Activated T-cell treated with anti-CD3 and anti-CD28 coated beads, Interleukin-2, amount 50 U/mL, for 4 hours (primary cell): ENCODE results near the gene NPFF. TPM values are rescaled to one million over a fixed set of nuclear protein-coding genes. Genes with fewer than 3 reads are reported as not detected.
A peak's percentile ranks its signal among the peaks of the same experiment; 100 is the strongest.

Experiments
- ATAC-seq, 2 donors: fragments of 200-7000 bp; cut with Tn5 transposase; one replicate each; pipeline ENCODE4 v1.10.0; 2021
- DNase-seq: peaks from one replicate; pipeline ENCODE4 v3.0.0-alpha.2; 2020
- H3K27me3 Mint-ChIP-seq: one replicate; pipeline ENCODE4 v1.8.0; 2021; ENCODE audit warnings: low read depth, mixed read lengths
- H3K36me3 Mint-ChIP-seq: one replicate; pipeline ENCODE4 v1.8.0; 2022; ENCODE audit warnings: mixed read lengths; ENCODE audit not compliant: insufficient read depth
- H3K4me1 Mint-ChIP-seq: one replicate; pipeline ENCODE4 v1.8.0; 2021; ENCODE audit warnings: low read depth, mixed read lengths
- H3K4me3 Mint-ChIP-seq: one replicate; pipeline ENCODE4 v1.8.0; 2021; ENCODE audit warnings: mild to moderate bottlenecking, moderate library complexity, mixed read lengths
- H3K9me3 Mint-ChIP-seq: one replicate; pipeline ENCODE4 v1.8.0; 2021; ENCODE audit warnings: mixed read lengths
- total RNA-seq, 3 donors: library from RNA; stranded (reverse); gene quantifications; one replicate each; pipeline ENCODE4 v1.2.1, GENCODE V29; 2021

Gene NPFF
- total RNA-seq, 3 donors from 2014 or later, result not detected

- ATAC-seq (no peak), DNase-seq (no peak)
- H3K9me3 Mint-ChIP-seq, result no peaks in the 10 kb centered on the region
- H3K4me1 Mint-ChIP-seq, result peaks cover 35% of the 10 kb centered on the region
- no peaks in the 10 kb centered on the region for H3K27me3 Mint-ChIP-seq
- peak overlapping the region; percentile 88 for H3K4me3 Mint-ChIP-seq
- H3K36me3 Mint-ChIP-seq, result no peaks in the 10 kb centered on the region
Measured at GRCh38 chr12:53493610-53494391, 13.5 kb downstream of the NPFF start.

- ATAC-seq (peak; percentile 96), DNase-seq (peak; percentile 80)
- Mint-ChIP-seq H3K9me3 (no peaks in the 10 kb centered on the region), H3K4me3 (peak overlapping the region; percentile 88), H3K27me3 (no peaks in the 10 kb centered on the region), H3K36me3 (no peaks in the 10 kb centered on the region), H3K4me1 (peaks cover 29% of the 10 kb centered on the region)
Measured at GRCh38 chr12:53492830-53493609, 14.3 kb downstream of the NPFF start.

- H3K36me3 Mint-ChIP-seq, result peaks cover 3% of the 10 kb centered on the region
- no peak for ATAC-seq
- peaks cover 25% of the 10 kb centered on the region for H3K4me1 Mint-ChIP-seq
- H3K27me3 Mint-ChIP-seq, result no peaks in the 10 kb centered on the region
- H3K9me3 Mint-ChIP-seq, result no peaks in the 10 kb centered on the region
- no peak for DNase-seq
- peak overlapping the region; percentile 88 for H3K4me3 Mint-ChIP-seq
Measured at GRCh38 chr12:53492188-53492587, 15.1 kb downstream of the NPFF start.

- Mint-ChIP-seq H3K4me1 (peaks cover 19% of the 10 kb centered on the region), H3K36me3 (peaks cover 10% of the 10 kb centered on the region), H3K27me3 (no peaks in the 10 kb centered on the region), H3K9me3 (no peaks in the 10 kb centered on the region), H3K4me3 (no peak overlapping the region)
- DNase-seq (no peak), ATAC-seq (no peak)
Measured at GRCh38 chr12:53489242-53489864, 17.9 kb downstream of the NPFF start.

- no peak for ATAC-seq
Measured at GRCh38 chr12:53486736-53487487, 20.4 kb downstream of the NPFF start.

GRCh38 chr12:53485955-53486735 is 21.1 kb downstream of the NPFF start:
- DNase-seq, result no peak
- no peaks in the 10 kb centered on the region for H3K27me3 Mint-ChIP-seq

More at GRCh38 chr12:53486736-53487487, 20.4 kb downstream of the NPFF start:
- H3K4me1 Mint-ChIP-seq, result no peaks in the 10 kb centered on the region
- H3K9me3 Mint-ChIP-seq, result no peaks in the 10 kb centered on the region
- H3K4me3 Mint-ChIP-seq, result no peak overlapping the region
- DNase-seq, result no peak
- H3K36me3 Mint-ChIP-seq, result peaks cover 22% of the 10 kb centered on the region
- H3K27me3 Mint-ChIP-seq, result no peaks in the 10 kb centered on the region

GRCh38 chr12:53484686-53485575 is 22.4 kb downstream of the NPFF start:
- no peaks in the 10 kb centered on the region for H3K4me1 Mint-ChIP-seq
- H3K4me3 Mint-ChIP-seq, result no peak overlapping the region
- no peak for DNase-seq
- H3K27me3 Mint-ChIP-seq, result no peaks in the 10 kb centered on the region
- no peak for ATAC-seq
- peaks cover 28% of the 10 kb centered on the region for H3K36me3 Mint-ChIP-seq
- no peaks in the 10 kb centered on the region for H3K9me3 Mint-ChIP-seq

More at GRCh38 chr12:53485955-53486735, 21.1 kb downstream of the NPFF start:
- H3K4me3 Mint-ChIP-seq, result no peak overlapping the region
- peaks cover 25% of the 10 kb centered on the region for H3K36me3 Mint-ChIP-seq
- ATAC-seq, result no peak
- no peaks in the 10 kb centered on the region for H3K4me1 Mint-ChIP-seq
- no peaks in the 10 kb centered on the region for H3K9me3 Mint-ChIP-seq

- Mint-ChIP-seq H3K4me1 (no peaks in the 10 kb centered on the region), H3K4me3 (peak overlapping the region; percentile 14), H3K27me3 (no peaks in the 10 kb centered on the region), H3K36me3 (peaks cover 31% of the 10 kb centered on the region), H3K9me3 (no peaks in the 10 kb centered on the region)
- ATAC-seq (peak; percentile 12 to 14), DNase-seq (no peak)
Measured at GRCh38 chr12:53483979-53484377, 23.3 kb downstream of the NPFF start.

- H3K4me3 Mint-ChIP-seq, result peak overlapping the region; percentile 14
- no peaks in the 10 kb centered on the region for H3K27me3 Mint-ChIP-seq
- DNase-seq (no peak), ATAC-seq (peak; percentile 8 to 9)
- no peaks in the 10 kb centered on the region for H3K9me3 Mint-ChIP-seq
- H3K36me3 Mint-ChIP-seq, result peaks cover 31% of the 10 kb centered on the region
- H3K4me1 Mint-ChIP-seq, result no peaks in the 10 kb centered on the region
Measured at GRCh38 chr12:53483225-53483978, 23.9 kb downstream of the NPFF start.

GRCh38 chr12:53482626-53483168 is 24.6 kb downstream of the NPFF start:
- peak in 1 of 2 donors; percentile 6 for ATAC-seq
- H3K9me3 Mint-ChIP-seq, result no peaks in the 10 kb centered on the region
- DNase-seq, result no peak
- H3K27me3 Mint-ChIP-seq, result no peaks in the 10 kb centered on the region
- peaks cover 2% of the 10 kb centered on the region for H3K4me1 Mint-ChIP-seq
- H3K4me3 Mint-ChIP-seq, result no peak overlapping the region
- H3K36me3 Mint-ChIP-seq, result peaks cover 31% of the 10 kb centered on the region

GRCh38 chr12:53481939-53482586 is 25.2 kb downstream of the NPFF start:
- ATAC-seq (peak; percentile 21 to 29), DNase-seq (no peak)
- peaks cover 30% of the 10 kb centered on the region for H3K36me3 Mint-ChIP-seq
- H3K4me1 Mint-ChIP-seq, result peaks cover 3% of the 10 kb centered on the region
- no peaks in the 10 kb centered on the region for H3K27me3 Mint-ChIP-seq
- H3K9me3 Mint-ChIP-seq, result no peaks in the 10 kb centered on the region
- no peak overlapping the region for H3K4me3 Mint-ChIP-seq
